ENCODE measurements around the gene MYO18B. TPM values are rescaled to one million over a fixed set of nuclear protein-coding genes. Genes with fewer than 3 reads are reported as not detected.

The MYO18B gene
- total RNA-seq, 1 experiment from 2014 or later: 0.05 TPM

- BruUV-seq (replicated peaks): no TSS peak
- H3K79me2 ChIP-seq (ENCODE audit: insufficient read depth, low read length): no peaks in the 10 kb centered on the region
- no peak overlapping the region for H3K4me3 ChIP-seq (replicated peaks in 1 of 2; ENCODE audit: low read depth in 1 of 2, low read length in 2 of 2)
- H3K27me3 ChIP-seq (ENCODE audit: insufficient read depth, low read length): no peaks in the 10 kb centered on the region
- TF ChIP-seq SRF (IDR thresholded peaks at IDR 0.05; ENCODE audit: low read depth) (no peak), ATF3 (IDR thresholded peaks at IDR 0.05) (no peak)
- H3K9ac ChIP-seq (ENCODE audit: low read length): no peak overlapping the region
- H3K27ac ChIP-seq (ENCODE audit: low read depth, low read length): no peak overlapping the region
- ATAC-seq (no peak), DNase-seq (ENCODE audit: low read depth, low spot score) (no peak)
- no peaks in the 10 kb centered on the region for H4K20me1 ChIP-seq (ENCODE audit: insufficient read depth)
- no peaks in the 10 kb centered on the region for H3K4me1 ChIP-seq (ENCODE audit: control insufficient read depth in 1 of 2, insufficient read depth in 2 of 2, low read length in 2 of 2)
- H2AFZ ChIP-seq (ENCODE audit: low read depth, low read length, poor library complexity, severe bottlenecking): no peak overlapping the region
- no peaks in the 10 kb centered on the region for H3K9me2 ChIP-seq (ENCODE audit: insufficient read depth)
- RAD21 ChIA-PET (ENCODE audit: low non-redundant PET in 1 of 2, low total read pairs in 2 of 2, uncharacterized antibody in 2 of 2, unreplicated experiment in 2 of 2): no interaction called here
- CTCF ChIA-PET: interaction anchor here (1.7 kb wide), 1 partner anchor 263 kb away, joined by 4 read pairs; no protein-coding TSS in a partner anchor
- no peaks in the 10 kb centered on the region for H3K36me3 ChIP-seq (ENCODE audit: control insufficient read depth in 1 of 2, insufficient read depth in 2 of 2, low read length in 2 of 2)
- intact Hi-C loops (cut with micrococcal nuclease): no loop called here
- H3K4me2 ChIP-seq (ENCODE audit: low read length): no peak overlapping the region
- no peaks in the 10 kb centered on the region for H3K9me3 ChIP-seq (ENCODE audit: control insufficient read depth in 1 of 2, insufficient read depth in 1 of 2, low read depth in 1 of 2, low read length in 2 of 2)
- POLR2A ChIA-PET: interaction anchor here (0.6 kb wide), 1 partner anchor 354 kb away, joined by 4 read pairs; no protein-coding TSS in a partner anchor
These were observed 15.7 kb upstream of the MYO18B start for GRCh38 chr22:25726241-25726640.

GRCh38 chr22:25728071-25728470 lies 13.9 kb upstream of the MYO18B start:
- Histone ChIP-seq H3K79me2 (ENCODE audit: insufficient read depth, low read length) (no peaks in the 10 kb centered on the region), H3K27ac (ENCODE audit: low read depth, low read length) (no peak overlapping the region), H2AFZ (ENCODE audit: low read depth, low read length, poor library complexity, severe bottlenecking) (no peak overlapping the region), H3K27me3 (ENCODE audit: insufficient read depth, low read length) (no peaks in the 10 kb centered on the region), H4K20me1 (ENCODE audit: insufficient read depth) (no peaks in the 10 kb centered on the region), H3K9ac (ENCODE audit: low read length) (no peak overlapping the region), H3K9me2 (ENCODE audit: insufficient read depth) (no peaks in the 10 kb centered on the region), H3K4me2 (ENCODE audit: low read length) (no peak overlapping the region), H3K4me3 (replicated peaks in 1 of 2; ENCODE audit: low read depth in 1 of 2, low read length in 2 of 2) (no peak overlapping the region), H3K4me1 (ENCODE audit: control insufficient read depth in 1 of 2, insufficient read depth in 2 of 2, low read length in 2 of 2) (no peaks in the 10 kb centered on the region), H3K36me3 (ENCODE audit: control insufficient read depth in 1 of 2, insufficient read depth in 2 of 2, low read length in 2 of 2) (no peaks in the 10 kb centered on the region), H3K9me3 (ENCODE audit: control insufficient read depth in 1 of 2, insufficient read depth in 1 of 2, low read depth in 1 of 2, low read length in 2 of 2) (no peaks in the 10 kb centered on the region)
- no peak for ATAC-seq
- ChIA-PET RAD21 (ENCODE audit: low non-redundant PET in 1 of 2, low total read pairs in 2 of 2, uncharacterized antibody in 2 of 2, unreplicated experiment in 2 of 2) (no interaction called here), POLR2A (no interaction called here), CTCF (no interaction called here)
- no TSS peak for BruUV-seq (replicated peaks)
- TF ChIP-seq POLR2A (IDR thresholded peaks at IDR 0.05; ENCODE audit: borderline replicate concordance, extremely low read depth, insufficient read depth, insufficient read length) (no peak), EGR1 (IDR thresholded peaks at IDR 0.05; ENCODE audit: low read depth) (no peak), RAD21 (IDR thresholded peaks at IDR 0.05; ENCODE audit: low read depth) (no peak), ELF1 (IDR thresholded peaks at IDR 0.05; ENCODE audit: borderline replicate concordance, low read depth) (no peak), JUND (IDR thresholded peaks at IDR 0.05) (no peak), YY1 (IDR thresholded peaks at IDR 0.05; ENCODE audit: extremely low read depth, insufficient replicate concordance, low read depth, low read length) (no peak), MAX (IDR thresholded peaks at IDR 0.05) (no peak), EZH2phosphoT487 (IDR thresholded peaks at IDR 0.05; ENCODE audit: borderline replicate concordance) (no peak), SP1 (IDR thresholded peaks at IDR 0.05; ENCODE audit: low read depth) (no peak), SIN3A (IDR thresholded peaks at IDR 0.05; ENCODE audit: low read depth) (no peak), SRF (IDR thresholded peaks at IDR 0.05; ENCODE audit: low read depth) (no peak)
- intact Hi-C loops (cut with micrococcal nuclease): no loop called here
- DNase-seq (ENCODE audit: low read depth, low spot score): no peak
